Calu3 (cell line): ENCODE results near the gene CDC23. TPM values are rescaled to one million over a fixed set of nuclear protein-coding genes. Genes with fewer than 3 reads are reported as not detected.
A peak's percentile ranks its signal among the peaks of the same experiment; 100 is the strongest.
"Not testable (repeated sequence)": the region's sequence is repeated elsewhere in the genome, so short reads cannot be mapped to it uniquely, and the experiment has no call there.

Source experiments
- BruUV-seq: library from RNA; stranded (reverse); fragments of 400-500 nt; replicated peaks from 2 replicates; lab custom pipeline; 2021; lab: Mats Ljungman, UMichigan
- CTCF ChIA-PET: fragments of 300-600 bp; sonication (Branson Sonifier 250); formaldehyde crosslinking; loops from one replicate; lab custom pipeline; 2022; ENCODE audit warnings: antibody characterized with exemption; lab: Charles Lee
- DNase-seq: peaks from one replicate; pipeline ENCODE4 v3.0.0; 2022
- H3K27ac Mint-ChIP-seq: one replicate; pipeline ENCODE4 v1.8.0; 2022; ENCODE audit warnings: mixed read lengths; ENCODE audit not compliant: unreplicated experiment
- H3K27me3 Mint-ChIP-seq: one replicate; pipeline ENCODE4 v1.8.0; 2022; ENCODE audit warnings: mixed read lengths; ENCODE audit not compliant: unreplicated experiment
- H3K36me3 Mint-ChIP-seq: one replicate; pipeline ENCODE4 v1.8.0; 2022; ENCODE audit warnings: mild to moderate bottlenecking, moderate library complexity, mixed read lengths; ENCODE audit not compliant: insufficient read depth, unreplicated experiment
- H3K4me1 Mint-ChIP-seq: one replicate; pipeline ENCODE4 v1.8.0; 2022; ENCODE audit warnings: mild to moderate bottlenecking, low read depth, mixed read lengths; ENCODE audit not compliant: unreplicated experiment
- H3K4me3 Mint-ChIP-seq: one replicate; pipeline ENCODE4 v1.8.0; 2022; ENCODE audit warnings: mild to moderate bottlenecking, low read depth, moderate library complexity, mixed read lengths; ENCODE audit not compliant: unreplicated experiment
- H3K9me3 Mint-ChIP-seq: one replicate; pipeline ENCODE4 v1.8.0; 2022; ENCODE audit warnings: low read depth, mixed read lengths; ENCODE audit not compliant: unreplicated experiment
- CTCF ChIP-seq: fragments of 200-600 bp; IDR thresholded peaks from one replicate; pipeline ENCODE4 v1.8.0; 2022; ENCODE audit warnings: antibody characterized with exemption; ENCODE audit not compliant: unreplicated experiment
- intact Hi-C: fragments of 100-400 bp; cut with micrococcal nuclease; formaldehyde crosslinking; loops from one replicate; pipeline ENCODE4 v1.10.0; 2022; ENCODE audit not compliant: unreplicated experiment
- total RNA-seq: library from RNA; stranded (reverse); gene quantifications from 2 replicates; pipeline ENCODE4 v1.2.3, GENCODE V29; 2022

The CDC23 gene
- total RNA-seq, 1 experiment from 2014 or later = 46.9 TPM

GRCh38 chr5:138157626-138158025, 55.5 kb downstream of the CDC23 start:
- peaks cover 38% of the 10 kb centered on the region for H3K36me3 Mint-ChIP-seq

GRCh38 chr5:138155977-138156376, 57.1 kb downstream of the CDC23 start:
- H3K9me3 Mint-ChIP-seq, intact Hi-C loops, DNase-seq, H3K27me3 Mint-ChIP-seq, H3K27ac Mint-ChIP-seq, BruUV-seq, H3K4me3 Mint-ChIP-seq, H3K4me1 Mint-ChIP-seq: not testable (repeated sequence)
- CTCF ChIA-PET = interaction anchor here (0.6 kb wide), 1 partner anchor 284 kb away, joined by 5 read pairs; no protein-coding TSS in a partner anchor
- peaks cover 35% of the 10 kb centered on the region for H3K36me3 Mint-ChIP-seq

More at GRCh38 chr5:138157626-138158025, 55.5 kb downstream of the CDC23 start:
- CTCF ChIA-PET = no interaction called here
- no TSS peak for BruUV-seq
- TF ChIP-seq CTCF = no peak
- intact Hi-C loops = no loop called here
- H3K4me1 Mint-ChIP-seq = no peaks in the 10 kb centered on the region
- H3K9me3 Mint-ChIP-seq = no peaks in the 10 kb centered on the region
- no peak overlapping the region for H3K4me3 Mint-ChIP-seq
- DNase-seq = no peak
- H3K27ac Mint-ChIP-seq = no peak overlapping the region
- H3K27me3 Mint-ChIP-seq = no peaks in the 10 kb centered on the region

GRCh38 chr5:138149530-138149929, 63.6 kb downstream of the CDC23 start:
- H3K36me3 Mint-ChIP-seq = no peaks in the 10 kb centered on the region
- CTCF ChIA-PET = no interaction called here
- H3K4me3 Mint-ChIP-seq = no peak overlapping the region
- intact Hi-C loops = no loop called here
- TF ChIP-seq CTCF = no peak
- no peaks in the 10 kb centered on the region for H3K4me1 Mint-ChIP-seq
- no TSS peak for BruUV-seq
- DNase-seq = no peak
- H3K27ac Mint-ChIP-seq = no peak overlapping the region
- H3K9me3 Mint-ChIP-seq = no peaks in the 10 kb centered on the region
- H3K27me3 Mint-ChIP-seq = no peaks in the 10 kb centered on the region

- H3K4me3 Mint-ChIP-seq = no peak overlapping the region
- CTCF ChIA-PET = interaction anchor here (1.2 to 1.4 kb wide), 2 partner anchors 15 to 113 kb away, joined by 3 read pairs; no protein-coding TSS in a partner anchor
- H3K27ac Mint-ChIP-seq = no peak overlapping the region
- intact Hi-C loops = no loop called here
- no peaks in the 10 kb centered on the region for H3K4me1 Mint-ChIP-seq
- H3K9me3 Mint-ChIP-seq = no peaks in the 10 kb centered on the region
- no peak for TF ChIP-seq CTCF
- no peaks in the 10 kb centered on the region for H3K27me3 Mint-ChIP-seq
- H3K36me3 Mint-ChIP-seq = no peaks in the 10 kb centered on the region
- no TSS peak for BruUV-seq
- peak; percentile 52 for DNase-seq
Measured at GRCh38 chr5:138148811-138149210, 64.3 kb downstream of the CDC23 start.

GRCh38 chr5:138143578-138143977, 69.5 kb downstream of the CDC23 start:
- CTCF ChIA-PET = interaction anchor here (0.6 kb wide), 1 partner anchor 148 kb away, joined by 4 read pairs; no protein-coding TSS in a partner anchor
- intact Hi-C loops, H3K27me3 Mint-ChIP-seq, H3K4me3 Mint-ChIP-seq, H3K27ac Mint-ChIP-seq, H3K4me1 Mint-ChIP-seq, DNase-seq, H3K36me3 Mint-ChIP-seq, BruUV-seq, H3K9me3 Mint-ChIP-seq: not testable (repeated sequence)
